Measurements from ENCODE around the gene TOMM20. TPM values are rescaled to one million over a fixed set of nuclear protein-coding genes. Genes with fewer than 3 reads are reported as not detected.

TOMM20 gene
- total and polyA plus RNA-seq, 3 experiments from 2014 or later, result 59.8 to 115 (median 108) TPM

DNA sequence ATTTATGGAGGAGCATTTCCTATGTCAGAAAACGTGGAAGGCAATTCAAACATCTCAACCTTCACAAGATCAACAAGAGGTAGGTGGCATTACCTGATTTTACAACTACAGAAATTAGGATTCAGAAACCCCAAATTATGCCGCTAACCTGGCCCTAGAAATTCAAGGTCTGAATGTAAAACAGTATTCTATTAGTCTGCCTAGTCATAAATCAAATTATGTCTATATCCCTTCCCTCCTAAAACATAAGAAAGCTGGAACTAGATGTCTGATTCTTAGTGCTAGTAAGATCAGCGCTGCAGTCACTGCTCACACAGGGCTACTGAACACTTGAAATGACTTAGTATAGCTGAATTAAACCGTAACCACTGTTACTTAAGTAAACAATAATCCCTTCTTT, 1.4 kb downstream of the TOMM20 start:
- no peak for DNase-seq
- peak overlapping the region; percentile 93 to 99 (median 97) for H3K4me3 Mint-ChIP-seq
- Histone ChIP-seq H3K4me3 (ENCODE audit: low read length) (peak overlapping the region; percentile 98), H3K27ac (ENCODE audit: low read depth, low read length) (peak overlapping the region; percentile 89), H3K27me3 (ENCODE audit: insufficient read depth, low read length, poor library complexity, severe bottlenecking) (no peaks in the 10 kb centered on the region), H3K36me3 (ENCODE audit: insufficient read depth, low read length) (no peaks in the 10 kb centered on the region), H3K9me3 (ENCODE audit: low read length) (no peaks in the 10 kb centered on the region), H3K4me1 (ENCODE audit: insufficient read depth, low read length) (peaks cover 55% of the 10 kb centered on the region)
- CTCF ChIA-PET, result interaction anchor here (2.5 kb wide), 1 partner anchor 22 kb away, joined by 10 read pairs; no protein-coding TSS in a partner anchor
- H3K9me3 Mint-ChIP-seq, result no peaks in the 10 kb centered on the region
- peaks cover 51 to 63% (median 60%) of the 10 kb centered on the region in 3 donors for H3K4me1 Mint-ChIP-seq
- no peaks in the 10 kb centered on the region for H3K27me3 Mint-ChIP-seq
- POLR2A ChIA-PET, result interaction anchor here (0.5 to 2.0 kb wide), 3 partner anchors 8 to 43 kb away, joined by 3 to 12 read pairs (median 3); partner anchors contain the start of gene RBM34
- peak overlapping the region; percentile 94 to 99 (median 98) for H3K27ac Mint-ChIP-seq
- H3K36me3 Mint-ChIP-seq, result peaks cover 0 to 47% (median 3%) of the 10 kb centered on the region in 3 donors

DNA sequence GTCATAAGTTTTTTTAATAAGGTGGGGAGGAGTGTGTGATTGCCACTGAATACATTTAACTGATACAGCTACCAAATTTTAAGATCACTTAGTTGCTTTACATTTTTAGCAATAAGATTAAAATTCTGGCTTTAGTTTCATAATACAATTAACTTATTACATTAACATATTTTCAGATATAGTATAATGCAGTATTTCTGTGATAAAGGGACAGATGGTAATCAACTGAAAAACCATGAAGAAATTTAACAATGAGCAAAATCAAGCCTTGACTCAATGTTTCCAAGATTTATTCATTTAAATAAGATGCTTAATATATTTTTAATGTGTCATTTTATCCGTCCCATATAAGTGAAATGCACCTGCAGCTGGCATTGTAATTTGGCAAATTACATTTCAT, 4.0 kb downstream of the TOMM20 start:
- Histone ChIP-seq H3K27ac (ENCODE audit: low read depth, low read length) (no peak overlapping the region), H3K4me3 (ENCODE audit: low read length) (no peak overlapping the region), H3K27me3 (ENCODE audit: insufficient read depth, low read length, poor library complexity, severe bottlenecking) (no peaks in the 10 kb centered on the region), H3K4me1 (ENCODE audit: insufficient read depth, low read length) (peaks cover 55% of the 10 kb centered on the region), H3K9me3 (ENCODE audit: low read length) (no peaks in the 10 kb centered on the region), H3K36me3 (ENCODE audit: insufficient read depth, low read length) (peaks cover 15% of the 10 kb centered on the region)
- Mint-ChIP-seq H3K9me3 (no peaks in the 10 kb centered on the region), H3K27ac (peak overlapping the region in 6 of 8 donors; percentile 66 to 89 (median 78)), H3K4me1 (peaks cover 61 to 73% (median 68%) of the 10 kb centered on the region in 3 donors), H3K4me3 (peak overlapping the region in 5 of 7 donors; percentile 56 to 69 (median 66)), H3K27me3 (no peaks in the 10 kb centered on the region), H3K36me3 (peaks cover 0 to 56% (median 6%) of the 10 kb centered on the region in 3 donors)
- POLR2A ChIA-PET, result interaction anchor here (0.7 kb wide), 1 partner anchor 19 kb away, joined by 7 read pairs; no protein-coding TSS in a partner anchor
- CTCF ChIA-PET, result interaction anchor here (1.2 kb wide), 1 partner anchor 292 kb away, joined by 3 read pairs; no protein-coding TSS in a partner anchor
- DNase-seq, result no peak

GRCh38 chr1:235124111-235124510, 4.5 kb downstream of the TOMM20 start:
- Mint-ChIP-seq H3K4me1 (peaks cover 60 to 72% (median 66%) of the 10 kb centered on the region in 3 donors), H3K36me3 (peaks cover 0 to 62% (median 6%) of the 10 kb centered on the region in 3 donors), H3K9me3 (no peaks in the 10 kb centered on the region), H3K27me3 (no peaks in the 10 kb centered on the region), H3K27ac (peak overlapping the region in 7 of 8 donors; percentile 51 to 89 (median 76)), H3K4me3 (peak overlapping the region in 5 of 7 donors; percentile 56 to 69 (median 66))
- DNase-seq, result no peak
- H3K27ac ChIP-seq (ENCODE audit: low read depth, low read length), result no peak overlapping the region
- CTCF ChIA-PET, result interaction anchor here (1.2 kb wide), 1 partner anchor 293 kb away, joined by 3 read pairs; no protein-coding TSS in a partner anchor
- H3K4me1 ChIP-seq (ENCODE audit: insufficient read depth, low read length), result peaks cover 51% of the 10 kb centered on the region
- H3K36me3 ChIP-seq (ENCODE audit: insufficient read depth, low read length), result peaks cover 21% of the 10 kb centered on the region
- POLR2A ChIA-PET, result no interaction called here
- H3K27me3 ChIP-seq (ENCODE audit: insufficient read depth, low read length, poor library complexity, severe bottlenecking), result no peaks in the 10 kb centered on the region
- H3K9me3 ChIP-seq (ENCODE audit: low read length), result no peaks in the 10 kb centered on the region
- no peak overlapping the region for H3K4me3 ChIP-seq (ENCODE audit: low read length)

- Histone ChIP-seq H3K4me3 (ENCODE audit: low read length) (no peak overlapping the region), H3K4me1 (ENCODE audit: insufficient read depth, low read length) (peaks cover 49% of the 10 kb centered on the region), H3K36me3 (ENCODE audit: insufficient read depth, low read length) (peaks cover 34% of the 10 kb centered on the region), H3K27ac (ENCODE audit: low read depth, low read length) (no peak overlapping the region), H3K27me3 (ENCODE audit: insufficient read depth, low read length, poor library complexity, severe bottlenecking) (no peaks in the 10 kb centered on the region), H3K9me3 (ENCODE audit: low read length) (no peaks in the 10 kb centered on the region)
- H3K9me3 Mint-ChIP-seq, result no peaks in the 10 kb centered on the region
- H3K27ac Mint-ChIP-seq, result peak overlapping the region in 6 of 8 donors; percentile 5 to 88 (median 64)
- ChIA-PET POLR2A (interaction anchor here (1.0 kb wide), 1 partner anchor 14 kb away, joined by 7 read pairs; no protein-coding TSS in a partner anchor), CTCF (interaction anchor here (0.9 to 1.1 kb wide), 2 partner anchors 16 to 18 kb away, joined by 4 to 7 read pairs; no protein-coding TSS in a partner anchor)
- no peaks in the 10 kb centered on the region for H3K27me3 Mint-ChIP-seq
- H3K4me1 Mint-ChIP-seq, result peaks cover 53 to 71% (median 56%) of the 10 kb centered on the region in 3 donors
- no peak for DNase-seq
- H3K4me3 Mint-ChIP-seq, result peak overlapping the region in 3 of 7 donors; percentile 9 to 17 (median 12)
- peaks cover 4 to 65% (median 10%) of the 10 kb centered on the region in 3 donors for H3K36me3 Mint-ChIP-seq
These were observed 6.3 kb downstream of the TOMM20 start for GRCh38 chr1:235122348-235122747.

DNA sequence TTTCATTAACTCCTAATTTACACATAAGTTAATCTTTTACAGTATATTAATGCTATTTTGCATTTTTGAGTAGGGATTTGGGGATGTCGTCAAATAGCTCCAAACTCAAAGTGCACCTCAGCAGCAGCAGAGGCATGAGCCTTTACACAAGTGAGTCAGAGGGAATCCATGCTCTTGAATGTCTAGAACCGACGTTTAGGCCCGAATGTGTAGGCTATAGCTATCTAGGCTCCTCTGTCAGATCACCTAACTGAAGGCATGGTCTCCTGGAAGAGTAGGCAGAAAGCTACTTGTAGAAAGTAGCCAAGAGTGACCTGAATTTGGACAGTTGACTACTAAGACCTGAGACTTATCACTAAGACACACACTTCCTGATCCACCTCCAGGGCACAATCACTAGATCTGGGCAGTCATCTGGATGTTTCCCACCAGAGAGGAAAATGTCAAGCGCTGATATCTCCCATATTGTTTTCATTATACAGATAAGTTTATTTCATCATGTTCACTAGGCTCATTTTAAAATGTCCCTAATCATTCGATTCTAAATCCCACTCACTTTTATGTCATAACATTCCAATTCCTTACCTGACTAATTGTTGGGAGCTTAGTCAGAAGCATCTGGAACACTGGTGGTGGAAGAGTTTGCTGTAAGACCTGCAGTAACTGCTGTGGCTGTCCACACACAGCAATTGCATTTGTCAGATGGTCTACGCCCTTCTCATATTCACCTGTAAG, 15.3 kb downstream of the TOMM20 start:
- no peaks in the 10 kb centered on the region for H3K9me3 ChIP-seq (ENCODE audit: low read length)
- ChIA-PET CTCF (interaction anchor here (1.3 kb wide), 2 partner anchors 9 to 29 kb away, joined by 3 to 4 read pairs; no protein-coding TSS in a partner anchor), POLR2A (interaction anchor here (0.5 kb wide), 1 partner anchor 12 kb away, joined by 5 read pairs; no protein-coding TSS in a partner anchor)
- no peaks in the 10 kb centered on the region for H3K27me3 ChIP-seq (ENCODE audit: insufficient read depth, low read length, poor library complexity, severe bottlenecking)
- Mint-ChIP-seq H3K4me3 (no peak overlapping the region), H3K27me3 (no peaks in the 10 kb centered on the region), H3K27ac (peak overlapping the region in 7 of 8 donors; percentile 3 to 76 (median 30)), H3K9me3 (no peaks in the 10 kb centered on the region), H3K4me1 (peaks cover 4 to 13% (median 10%) of the 10 kb centered on the region in 3 donors), H3K36me3 (peaks cover 5 to 83% (median 22%) of the 10 kb centered on the region in 3 donors)
- no peak for DNase-seq
- no peaks in the 10 kb centered on the region for H3K4me1 ChIP-seq (ENCODE audit: insufficient read depth, low read length)
- H3K27ac ChIP-seq (ENCODE audit: low read depth, low read length), result no peak overlapping the region
- H3K36me3 ChIP-seq (ENCODE audit: insufficient read depth, low read length), result peaks cover 46% of the 10 kb centered on the region
- no peak overlapping the region for H3K4me3 ChIP-seq (ENCODE audit: low read length)

GRCh38 chr1:235112297-235113182, 16.1 kb downstream of the TOMM20 start:
- H3K27me3 Mint-ChIP-seq, result no peaks in the 10 kb centered on the region
- H3K4me1 Mint-ChIP-seq, result peaks cover 3 to 12% (median 8%) of the 10 kb centered on the region in 3 donors
- H3K4me3 Mint-ChIP-seq, result no peak overlapping the region
- DNase-seq, result no peak
- no peak overlapping the region for H3K4me3 ChIP-seq (ENCODE audit: low read length)
- POLR2A ChIA-PET, result interaction anchor here (0.5 kb wide), 1 partner anchor 13 kb away, joined by 5 read pairs; no protein-coding TSS in a partner anchor
- CTCF ChIA-PET, result interaction anchor here (1.3 kb wide), 2 partner anchors 8 to 28 kb away, joined by 3 to 4 read pairs; no protein-coding TSS in a partner anchor
- peaks cover 40% of the 10 kb centered on the region for H3K36me3 ChIP-seq (ENCODE audit: insufficient read depth, low read length)
- no peaks in the 10 kb centered on the region for H3K27me3 ChIP-seq (ENCODE audit: insufficient read depth, low read length, poor library complexity, severe bottlenecking)
- no peaks in the 10 kb centered on the region for H3K9me3 Mint-ChIP-seq
- H3K27ac ChIP-seq (ENCODE audit: low read depth, low read length), result no peak overlapping the region
- H3K4me1 ChIP-seq (ENCODE audit: insufficient read depth, low read length), result no peaks in the 10 kb centered on the region
- H3K27ac Mint-ChIP-seq, result peak overlapping the region in 2 of 8 donors; percentile 50 to 69
- no peaks in the 10 kb centered on the region for H3K9me3 ChIP-seq (ENCODE audit: low read length)
- H3K36me3 Mint-ChIP-seq, result peaks cover 5 to 81% (median 19%) of the 10 kb centered on the region in 3 donors

DNA sequence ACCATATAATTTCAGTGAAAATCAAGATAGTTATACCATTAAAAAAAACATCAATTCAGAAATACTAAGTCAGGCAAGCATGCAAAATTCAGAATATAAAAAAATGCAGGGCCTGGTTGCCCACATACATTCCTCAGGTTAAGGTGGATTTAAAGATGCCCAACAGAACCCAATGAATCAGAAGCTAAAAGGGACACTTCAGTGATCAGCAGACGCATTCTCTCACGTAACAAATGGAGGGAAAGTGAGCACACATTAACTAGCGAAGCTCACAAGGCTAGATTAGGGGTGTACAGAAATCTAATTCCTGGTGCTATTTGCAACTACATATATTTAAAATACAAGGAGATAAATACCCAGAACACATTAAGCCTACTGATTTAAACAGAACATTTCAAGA, 17.5 kb downstream of the TOMM20 start:
- Mint-ChIP-seq H3K27me3 (no peaks in the 10 kb centered on the region), H3K27ac (peak overlapping the region in 3 of 8 donors; percentile 6 to 54 (median 29)), H3K36me3 (peaks cover 5 to 76% (median 21%) of the 10 kb centered on the region in 3 donors), H3K9me3 (no peaks in the 10 kb centered on the region), H3K4me3 (no peak overlapping the region), H3K4me1 (peaks cover 8 to 21% (median 19%) of the 10 kb centered on the region in 3 donors)
- Histone ChIP-seq H3K36me3 (ENCODE audit: insufficient read depth, low read length) (peaks cover 44% of the 10 kb centered on the region), H3K27ac (ENCODE audit: low read depth, low read length) (no peak overlapping the region), H3K4me1 (ENCODE audit: insufficient read depth, low read length) (no peaks in the 10 kb centered on the region), H3K27me3 (ENCODE audit: insufficient read depth, low read length, poor library complexity, severe bottlenecking) (no peaks in the 10 kb centered on the region), H3K4me3 (ENCODE audit: low read length) (no peak overlapping the region), H3K9me3 (ENCODE audit: low read length) (no peaks in the 10 kb centered on the region)
- ChIA-PET POLR2A (no interaction called here), CTCF (no interaction called here)
- DNase-seq, result no peak

Data from CD8-positive, alpha-beta memory T cell (primary cell).